ENCODE results near the gene BANK1.

- TF ChIP-seq, protein P1, sequence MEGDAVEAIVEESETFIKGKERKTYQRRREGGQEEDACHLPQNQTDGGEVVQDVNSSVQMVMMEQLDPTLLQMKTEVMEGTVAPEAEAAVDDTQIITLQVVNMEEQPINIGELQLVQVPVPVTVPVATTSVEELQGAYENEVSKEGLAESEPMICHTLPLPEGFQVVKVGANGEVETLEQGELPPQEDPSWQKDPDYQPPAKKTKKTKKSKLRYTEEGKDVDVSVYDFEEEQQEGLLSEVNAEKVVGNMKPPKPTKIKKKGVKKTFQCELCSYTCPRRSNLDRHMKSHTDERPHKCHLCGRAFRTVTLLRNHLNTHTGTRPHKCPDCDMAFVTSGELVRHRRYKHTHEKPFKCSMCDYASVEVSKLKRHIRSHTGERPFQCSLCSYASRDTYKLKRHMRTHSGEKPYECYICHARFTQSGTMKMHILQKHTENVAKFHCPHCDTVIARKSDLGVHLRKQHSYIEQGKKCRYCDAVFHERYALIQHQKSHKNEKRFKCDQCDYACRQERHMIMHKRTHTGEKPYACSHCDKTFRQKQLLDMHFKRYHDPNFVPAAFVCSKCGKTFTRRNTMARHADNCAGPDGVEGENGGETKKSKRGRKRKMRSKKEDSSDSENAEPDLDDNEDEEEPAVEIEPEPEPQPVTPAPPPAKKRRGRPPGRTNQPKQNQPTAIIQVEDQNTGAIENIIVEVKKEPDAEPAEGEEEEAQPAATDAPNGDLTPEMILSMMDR (IDR thresholded peaks at IDR 0.05): no peak
- no peak for TF ChIP-seq POLR2A (IDR thresholded peaks at IDR 0.05)
Measured at GRCh38 chr4:102037566-102037965, 247.0 kb downstream of the BANK1 start.
